Activated CD8-positive, alpha-beta memory T cell treated with anti-CD3 and anti-CD28 coated beads, Interleukin-2, amount 50 U/mL, for 1 hour (primary cell): Measurements from ENCODE around the gene SLC26A4.
"Not testable (repeated sequence)": the region's sequence is repeated elsewhere in the genome, so short reads cannot be mapped to it uniquely, and the experiment has no call there.

Experiments
- DNase-seq: peaks from one replicate; pipeline ENCODE4 v3.0.0-alpha.2; 2020; ENCODE audit errors: extremely low read depth

SLC26A4 gene

DNA sequence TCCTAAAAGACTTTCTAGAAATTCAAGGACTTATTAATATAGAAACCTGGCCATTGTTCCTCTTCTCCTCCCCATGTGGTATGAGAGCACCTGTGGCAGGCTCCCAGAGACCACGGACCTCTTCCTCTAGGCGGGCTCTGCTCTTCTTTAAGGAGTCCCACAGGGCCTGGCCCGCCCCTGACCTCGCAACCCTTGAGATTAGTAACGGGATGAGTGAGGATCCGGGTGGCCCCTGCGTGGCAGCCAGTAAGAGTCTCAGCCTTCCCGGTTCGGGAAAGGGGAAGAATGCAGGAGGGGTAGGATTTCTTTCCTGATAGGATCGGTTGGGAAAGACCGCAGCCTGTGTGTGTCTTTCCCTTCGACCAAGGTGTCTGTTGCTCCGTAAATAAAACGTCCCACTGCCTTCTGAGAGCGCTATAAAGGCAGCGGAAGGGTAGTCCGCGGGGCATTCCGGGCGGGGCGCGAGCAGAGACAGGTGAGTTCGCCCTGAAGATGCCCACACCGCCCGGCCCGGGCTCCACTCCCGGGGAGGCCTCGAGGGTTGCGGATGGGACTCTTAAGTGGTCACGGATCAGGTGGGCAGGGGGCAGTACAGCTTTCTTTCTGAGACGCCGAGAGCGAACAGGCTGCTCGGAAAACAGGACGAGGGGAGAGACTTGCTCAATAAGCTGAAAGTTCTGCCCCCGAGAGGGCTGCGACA is at the start of gene SLC26A4:
SLC26A4 (plus strand) TSS at position 448 of the 700 bp plus-strand sequence. CDS start 814 bp downstream, outside the sequence.
- no peak for DNase-seq

DNA sequence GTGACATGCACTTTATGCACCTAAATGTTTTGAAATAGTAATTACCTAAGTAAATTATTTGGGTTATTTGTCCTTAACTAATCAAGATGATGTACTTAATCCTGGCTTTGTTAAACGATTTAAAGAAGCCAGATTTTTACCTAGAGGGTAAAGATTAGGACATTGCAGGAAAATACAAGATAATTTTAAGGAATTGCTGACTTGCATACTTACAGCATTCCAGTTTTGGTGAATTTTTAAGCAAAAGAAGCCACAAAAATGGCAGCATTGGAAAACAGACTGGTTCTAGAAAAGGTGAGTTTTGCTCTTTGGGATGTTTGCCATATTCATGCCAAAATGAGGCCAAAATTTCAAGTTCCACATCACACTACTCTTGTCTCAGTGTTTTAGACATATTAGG is 47.2 kb upstream of the SLC26A4 start:
- no peak for DNase-seq

DNA sequence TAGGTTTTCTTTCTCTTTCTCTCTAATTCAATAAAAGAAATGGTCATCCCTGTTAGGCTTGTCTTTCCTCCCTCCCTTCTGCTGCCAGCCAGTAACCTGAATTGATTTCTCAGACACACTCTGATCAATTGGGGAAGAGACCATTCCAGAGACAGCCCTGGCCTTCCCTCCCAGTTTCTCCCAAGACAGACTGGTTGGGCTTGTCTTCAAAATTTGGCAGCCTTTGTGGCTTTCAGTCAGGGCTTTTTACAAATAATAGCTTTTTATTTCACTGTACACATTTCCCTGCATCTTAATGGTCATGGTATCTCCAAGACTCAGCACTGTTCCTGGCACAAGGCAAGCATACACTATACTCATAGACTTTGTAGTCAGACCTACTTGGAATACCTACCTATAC is 46.7 kb upstream of the SLC26A4 start:
- no peak for DNase-seq

DNA sequence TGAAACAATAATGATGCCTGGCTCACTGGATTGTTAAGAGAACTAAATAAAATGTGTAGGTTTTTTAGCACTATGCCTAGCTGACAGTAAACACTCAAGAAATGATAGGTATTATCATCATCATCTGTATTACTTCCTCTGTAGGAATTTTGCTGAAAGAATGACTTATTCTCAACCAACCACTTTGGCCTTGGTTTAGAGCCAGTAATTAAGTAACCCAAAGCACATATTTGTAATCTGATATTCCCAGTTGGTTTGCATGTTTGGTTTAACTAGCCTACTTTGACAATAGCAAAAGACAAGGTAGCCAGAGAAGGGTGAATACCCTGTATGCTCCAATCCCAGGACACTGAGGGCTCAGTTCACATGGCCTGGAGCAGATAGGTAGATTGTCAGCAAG is 46.2 kb upstream of the SLC26A4 start:
- no peak for DNase-seq

DNA sequence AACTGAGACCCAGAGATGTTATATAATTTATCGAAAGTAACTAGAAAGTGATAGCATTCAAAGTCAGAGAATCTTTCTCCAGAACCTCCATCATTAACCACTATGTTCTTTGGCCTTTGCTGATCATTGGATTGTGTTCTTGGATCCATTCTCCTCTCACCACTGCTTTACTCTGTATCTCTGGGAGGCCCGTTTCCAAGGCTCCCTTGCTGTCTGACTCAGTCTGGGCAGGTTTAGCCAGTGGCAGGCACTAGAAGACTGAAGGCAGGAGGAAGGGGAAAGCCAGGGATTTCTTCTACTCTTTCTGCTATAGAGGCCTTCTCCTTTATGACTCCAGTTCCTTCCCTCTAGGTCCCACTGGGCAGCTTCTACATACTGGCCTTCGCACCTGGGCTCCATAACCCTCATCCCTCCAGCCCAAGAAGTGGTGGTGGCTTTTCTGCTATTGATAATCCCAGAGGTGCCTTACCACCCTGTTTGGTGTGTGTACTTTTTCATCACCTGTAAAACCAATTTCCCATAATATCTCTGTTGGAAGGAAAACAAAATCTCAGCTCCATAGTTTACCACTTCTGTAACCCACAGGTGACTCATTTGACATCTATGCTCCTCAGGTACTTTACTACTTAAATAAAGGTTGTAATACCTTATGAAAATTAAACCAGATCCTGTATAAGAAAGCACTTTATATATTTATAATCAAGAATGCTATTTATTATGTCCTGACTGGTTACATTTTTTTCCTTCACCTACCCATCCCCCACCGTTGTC is 44.5 kb upstream of the SLC26A4 start:
- no peak for DNase-seq

DNA sequence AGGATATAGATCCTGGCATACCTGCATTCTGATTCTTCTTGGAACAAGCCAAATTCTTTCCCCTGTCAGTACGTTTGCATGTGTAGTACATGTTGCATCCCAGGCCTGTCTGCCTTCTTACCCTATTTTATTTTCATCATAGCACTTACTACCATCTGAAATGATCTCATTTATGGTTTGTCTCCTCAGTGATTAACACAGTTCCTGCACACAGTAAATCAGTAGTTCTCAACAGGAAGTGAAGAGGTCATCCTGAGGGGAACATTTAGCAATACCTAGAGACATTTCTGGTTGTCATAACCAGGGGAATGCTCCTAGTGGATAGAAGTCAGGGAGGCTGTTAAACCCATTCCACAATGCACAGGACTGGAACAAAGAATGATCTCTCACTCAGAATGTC is 38.2 kb upstream of the SLC26A4 start:
- no peak for DNase-seq

DNA sequence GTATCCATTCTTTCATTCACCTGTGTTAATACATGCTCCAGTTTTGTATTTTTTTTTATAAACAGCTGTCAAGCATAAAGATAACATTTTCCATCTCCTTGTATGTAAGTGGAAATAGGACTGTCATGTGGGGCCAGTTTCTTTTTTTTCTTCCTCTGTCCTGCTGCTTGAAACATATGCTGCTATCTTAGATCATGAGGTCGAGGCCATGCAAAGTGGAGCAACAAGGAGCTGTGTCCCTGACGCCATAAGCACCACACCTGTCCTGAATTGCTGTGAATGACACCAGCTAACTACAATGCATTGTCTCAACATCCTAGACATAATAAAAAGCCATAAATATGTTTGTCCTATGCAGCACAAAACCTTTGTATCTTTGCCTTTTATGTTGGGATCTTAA is 37.7 kb upstream of the SLC26A4 start:
- no peak for DNase-seq

DNA sequence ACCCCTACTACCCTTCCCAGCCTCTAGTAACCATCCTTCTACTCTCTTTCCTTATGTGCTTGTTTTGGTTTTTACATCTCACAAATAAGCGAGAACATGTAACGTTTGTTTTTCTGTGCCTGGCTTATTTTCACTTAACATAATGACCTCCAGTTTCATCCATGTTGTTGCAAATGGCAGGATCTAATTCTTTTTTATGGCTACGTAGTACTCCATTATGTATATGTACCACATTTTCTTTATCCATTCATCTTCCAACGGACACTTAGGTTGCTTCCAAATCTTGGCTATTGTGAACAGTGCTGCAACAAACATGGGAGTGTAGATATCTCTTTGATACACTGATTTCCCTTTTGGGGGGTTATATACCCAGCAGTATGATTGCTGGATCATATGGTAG is 33.6 kb upstream of the SLC26A4 start:
- DNase-seq = no peak

DNA sequence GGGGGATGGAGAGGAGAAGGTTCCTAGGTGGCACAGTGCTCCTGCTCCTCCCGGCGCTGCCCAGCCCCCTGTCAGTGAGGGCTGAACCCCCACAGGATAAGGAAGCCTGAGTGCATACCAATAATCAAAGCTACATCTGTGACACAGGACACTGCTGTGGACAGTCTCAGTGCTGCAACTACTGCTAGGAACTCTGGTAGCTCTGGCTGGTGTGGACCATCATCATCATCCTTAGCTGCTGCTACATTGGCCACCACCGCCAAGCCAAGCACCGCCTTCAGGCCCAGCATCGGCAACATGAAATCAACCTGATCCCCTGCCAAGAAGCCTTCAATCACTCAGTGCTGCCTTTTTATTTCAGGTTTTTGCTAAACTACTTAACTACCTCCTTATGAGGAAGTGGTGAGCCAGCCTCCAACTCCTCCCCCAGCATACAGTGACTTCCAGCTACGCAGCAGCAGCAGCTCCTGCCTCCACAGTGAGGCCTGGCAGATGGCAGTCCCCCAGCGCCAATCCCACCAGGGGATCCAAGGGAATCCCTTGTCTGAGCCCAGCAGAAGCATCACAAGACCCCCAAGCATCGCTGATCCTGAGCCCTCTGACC is 32.1 kb upstream of the SLC26A4 start:
- no peak for DNase-seq

DNA sequence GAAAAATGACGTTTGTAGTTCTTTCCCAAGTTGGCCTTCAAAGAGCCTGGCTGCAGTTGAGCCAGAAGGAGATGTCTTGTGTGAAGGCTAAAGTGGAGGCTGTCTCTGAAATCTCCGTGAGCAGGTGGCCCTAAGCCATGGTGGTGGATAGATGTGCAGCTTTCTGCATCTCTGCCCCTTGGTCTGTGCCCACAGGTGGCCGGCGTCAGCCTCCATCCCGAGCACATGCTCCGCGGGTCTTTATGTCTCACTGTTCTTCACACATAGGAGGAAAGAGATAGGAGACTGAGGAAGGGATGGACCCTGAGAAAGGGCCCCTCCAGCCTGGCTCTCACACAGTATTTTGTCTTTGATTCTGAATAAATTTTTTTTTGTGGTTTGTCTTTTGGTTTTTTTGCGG is 30.3 kb upstream of the SLC26A4 start:
- no peak for DNase-seq

DNA sequence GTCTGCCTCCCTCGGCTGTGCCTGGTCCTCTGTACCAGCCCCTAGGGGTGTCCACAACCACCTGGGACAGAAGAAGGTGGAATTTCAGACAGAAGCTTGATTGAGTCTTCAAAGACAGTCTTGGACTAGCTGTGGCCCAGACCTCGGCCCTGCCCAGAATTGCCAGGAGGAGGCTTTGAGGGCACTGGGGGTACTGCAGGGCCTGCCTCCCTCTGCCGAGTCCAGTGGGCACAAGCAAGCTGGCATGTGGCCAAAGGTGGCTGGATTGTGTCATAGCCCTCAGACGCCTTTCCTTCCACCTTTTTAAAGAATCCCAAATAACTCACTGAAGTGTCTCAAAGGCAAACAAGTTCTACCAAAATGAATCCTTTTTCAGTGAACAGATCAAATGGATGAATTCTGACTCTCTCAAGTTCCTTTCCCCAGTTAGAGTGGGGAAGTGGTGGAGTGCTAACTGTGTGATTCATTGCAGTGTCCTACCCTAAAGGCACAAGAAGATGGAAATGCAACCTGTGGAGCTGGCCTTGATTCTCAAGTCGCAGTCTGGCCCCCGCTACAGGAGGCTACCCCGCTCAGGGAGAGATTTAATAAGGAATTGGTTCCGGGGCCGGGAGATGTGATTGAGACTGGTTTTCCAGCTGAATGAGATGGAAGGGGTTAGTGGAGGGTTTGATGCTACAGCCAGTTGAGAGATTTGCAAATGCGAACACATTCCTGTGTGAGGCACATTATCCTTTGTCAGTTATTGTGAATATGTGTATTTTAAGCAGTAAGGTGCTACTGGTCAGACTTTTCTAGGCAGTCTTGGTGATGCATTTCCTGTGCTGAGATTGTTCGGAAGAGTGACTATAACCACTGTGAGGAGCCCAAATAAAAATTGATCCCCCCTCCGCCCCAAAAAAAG is 28.8 kb upstream of the SLC26A4 start:
- no peak for DNase-seq

DNA sequence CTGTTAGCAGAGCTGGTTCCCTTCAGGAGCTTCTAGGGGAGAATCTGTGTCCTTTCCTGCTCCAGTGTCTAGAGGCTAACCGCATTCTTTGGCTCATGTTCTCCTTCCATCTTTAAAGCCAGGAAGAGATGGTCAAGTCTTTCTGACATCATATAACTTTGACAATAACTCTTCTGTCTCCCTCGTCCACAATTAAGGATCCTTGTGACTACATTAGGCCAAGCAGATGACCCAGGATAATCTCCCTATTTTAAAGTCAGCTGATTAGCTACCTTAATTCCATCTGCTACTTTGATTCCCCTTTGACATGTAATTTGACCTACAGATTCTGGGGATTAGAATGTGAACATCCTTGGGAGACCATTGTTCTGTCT is 28.1 kb upstream of the SLC26A4 start:
- no peak for DNase-seq

DNA sequence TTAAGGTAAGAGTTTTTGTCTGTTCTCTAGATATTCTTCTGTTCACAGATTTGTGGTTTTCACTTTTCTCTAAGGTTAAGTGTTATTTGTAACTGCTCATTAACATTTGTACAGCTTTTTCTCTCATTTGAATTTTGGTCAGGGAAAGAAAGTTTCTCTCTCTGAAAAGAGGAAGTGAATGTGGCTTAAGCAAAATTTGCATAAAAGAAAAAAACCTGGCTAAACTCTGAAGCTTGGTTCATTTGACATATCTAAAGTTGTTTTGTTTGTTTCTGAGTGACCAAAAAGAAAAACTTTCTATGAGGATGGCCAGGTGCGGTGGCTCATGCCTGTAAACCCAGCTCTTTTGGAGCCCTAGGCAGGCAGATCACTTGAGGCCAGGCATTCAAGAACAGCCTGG is 22.0 kb upstream of the SLC26A4 start:
- DNase-seq = no peak

DNA sequence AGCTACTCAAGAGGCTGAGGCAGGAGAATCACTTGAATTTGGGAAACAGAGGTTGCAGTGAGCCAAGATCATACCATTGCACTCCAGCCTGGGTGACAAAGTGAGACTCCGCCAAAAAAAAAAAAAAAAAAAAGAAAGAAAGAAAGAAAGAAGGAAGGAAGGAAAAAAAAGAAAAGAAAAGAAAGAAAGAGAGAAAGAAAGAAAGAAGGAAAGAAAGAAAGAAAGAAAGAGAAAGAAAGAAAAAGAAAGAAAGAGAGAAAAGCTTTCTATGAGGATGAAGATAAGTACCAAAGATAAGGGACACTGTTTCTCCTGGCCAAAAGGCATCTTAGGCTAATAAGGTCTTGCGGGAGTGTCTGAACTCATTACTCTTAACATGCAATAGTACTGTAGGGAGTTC is 21.6 kb upstream of the SLC26A4 start:
- DNase-seq = not testable (repeated sequence)

DNA sequence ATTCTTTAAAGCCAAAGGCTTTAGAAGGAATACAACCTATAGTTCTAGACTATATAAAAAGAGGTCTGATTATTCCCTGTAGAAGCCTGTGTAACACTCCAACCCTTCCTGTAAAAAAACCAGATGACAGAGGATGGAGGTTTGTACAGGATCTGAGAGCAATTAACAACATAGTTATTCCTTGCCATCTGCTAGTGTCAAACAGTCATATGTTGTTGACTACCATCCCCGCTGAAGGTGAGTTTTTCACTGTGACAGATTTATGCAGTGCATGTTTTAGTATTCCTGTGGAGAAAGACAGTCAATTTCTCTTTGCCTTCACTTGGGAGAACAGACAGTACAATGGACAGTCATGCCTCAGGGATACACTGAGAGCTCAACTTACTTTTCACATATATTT is 19.0 kb upstream of the SLC26A4 start:
- no peak for DNase-seq

DNA sequence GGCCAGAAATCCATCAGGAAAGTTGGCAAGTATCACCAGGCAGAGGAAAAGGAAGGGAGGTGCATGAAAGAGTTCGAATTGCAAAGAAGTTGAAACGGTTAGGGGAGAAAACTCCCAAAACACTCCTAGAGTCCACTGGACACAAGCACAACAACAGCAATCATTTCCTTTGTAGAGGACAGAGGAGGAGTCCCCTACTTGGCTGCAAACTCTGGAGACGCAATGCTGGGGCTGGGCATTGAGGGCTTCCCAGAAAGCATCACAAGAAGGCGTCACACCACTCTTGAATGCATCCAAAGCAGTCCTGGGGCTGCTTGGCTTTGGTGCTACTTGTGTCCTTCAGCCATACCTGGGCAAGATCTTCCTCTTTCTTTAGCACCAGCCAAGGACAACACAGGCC is 18.1 kb upstream of the SLC26A4 start:
- no peak for DNase-seq

DNA sequence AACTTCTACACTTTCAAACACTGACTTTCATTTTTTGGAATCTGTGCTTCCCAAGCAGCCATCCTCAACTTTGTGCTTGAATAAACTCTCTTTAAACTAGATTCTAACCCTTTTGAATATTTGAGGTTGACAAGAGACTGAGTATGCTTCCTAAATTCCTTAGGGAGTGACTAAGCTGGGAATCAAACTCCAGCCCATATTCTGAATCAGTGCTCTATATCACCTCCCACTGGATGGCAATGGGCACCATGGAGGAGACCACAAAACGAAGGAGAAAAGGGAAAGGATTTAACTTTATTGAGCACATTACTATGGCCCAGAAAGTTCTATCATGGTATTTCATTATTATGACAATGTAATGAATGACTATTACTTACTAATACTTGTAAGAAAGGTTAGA is 17.2 kb upstream of the SLC26A4 start:
- no peak for DNase-seq

DNA sequence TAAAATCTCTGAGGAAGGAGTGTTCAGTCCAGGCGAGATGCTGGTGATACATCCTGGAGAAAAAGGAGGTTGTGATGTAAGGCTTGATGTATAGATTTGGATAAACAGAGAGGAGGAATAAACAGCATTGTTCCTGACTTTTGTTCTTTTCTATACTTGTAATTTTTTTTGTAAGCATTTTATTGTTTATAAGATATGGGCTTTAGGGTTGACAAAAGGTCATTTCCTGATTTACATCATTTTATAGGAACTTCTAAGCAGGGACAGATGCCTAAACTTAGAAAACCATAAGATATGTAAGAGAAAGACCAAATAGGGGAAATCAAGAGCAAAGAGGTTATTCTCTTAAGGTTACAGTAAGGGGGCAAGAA is 16.7 kb upstream of the SLC26A4 start:
- no peak for DNase-seq

DNA sequence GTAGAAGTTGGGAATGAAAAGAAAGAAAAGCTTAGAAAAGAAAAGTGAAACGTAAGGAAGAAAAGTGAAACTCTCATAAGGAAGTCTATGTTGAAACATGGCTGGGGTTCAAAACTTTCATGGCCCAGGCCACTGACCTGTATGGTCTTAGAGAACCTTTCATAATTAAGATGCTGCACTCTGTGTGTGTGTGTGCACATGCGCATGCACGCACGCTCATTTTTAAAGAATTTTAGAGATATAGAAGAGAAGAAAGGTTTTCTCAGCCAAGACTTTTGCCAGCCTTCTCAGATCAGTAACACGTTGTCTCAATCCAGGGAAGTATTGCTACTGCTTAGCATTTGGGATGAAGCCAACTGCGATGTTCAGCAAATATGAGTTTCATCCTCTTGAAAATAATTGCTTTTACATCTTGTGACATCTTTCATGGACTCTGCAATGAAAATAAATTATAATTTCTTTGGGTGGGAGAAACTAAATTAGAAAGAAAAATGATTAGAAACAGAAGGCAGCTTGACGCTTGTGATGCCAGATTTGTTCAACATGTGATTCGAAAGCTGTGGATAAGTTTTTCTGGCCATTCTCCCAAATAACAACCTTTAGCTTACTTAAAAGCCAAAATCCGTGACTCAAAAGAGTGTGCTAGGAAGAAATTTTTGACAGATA is 16.2 kb upstream of the SLC26A4 start:
- no peak for DNase-seq

DNA sequence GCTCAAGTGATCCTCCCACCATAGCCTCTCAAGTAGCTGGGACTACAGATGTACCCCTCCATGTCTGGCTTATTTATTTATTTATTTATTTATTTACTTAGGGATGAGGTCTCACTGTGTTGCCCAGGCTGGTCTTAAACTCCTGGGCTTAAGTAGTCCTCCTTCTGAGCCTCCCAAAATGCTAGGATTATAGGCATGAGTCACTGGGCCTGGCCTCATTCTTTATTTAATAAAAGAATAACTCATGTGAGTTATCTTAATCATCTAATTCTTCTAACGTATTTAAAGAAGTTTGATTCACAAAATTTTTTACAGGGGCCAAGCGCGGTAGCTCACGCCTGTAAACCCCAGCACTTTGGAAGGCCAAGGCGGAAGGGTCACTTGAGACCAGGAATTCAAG is 8.0 kb upstream of the SLC26A4 start:
- no peak for DNase-seq

DNA sequence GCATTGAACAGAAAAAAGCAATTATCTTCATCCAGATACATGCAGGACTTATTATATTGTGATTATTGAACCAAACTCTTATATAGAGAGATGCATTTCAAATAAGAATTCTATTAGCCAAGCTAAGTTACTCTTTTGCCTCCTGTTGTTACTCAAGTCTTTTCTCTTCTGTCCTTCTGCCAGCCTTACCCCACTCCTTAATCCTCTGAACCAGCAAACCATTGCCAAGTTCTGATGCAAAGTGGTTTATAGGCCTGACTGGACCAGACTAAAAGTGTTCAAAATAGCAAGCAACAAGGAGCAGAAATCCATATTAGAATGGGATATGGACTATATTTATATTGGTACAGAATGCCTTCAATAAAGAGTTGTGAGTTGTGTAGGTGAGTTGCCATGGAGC is 2.2 kb upstream of the SLC26A4 start:
- no peak for DNase-seq

DNA sequence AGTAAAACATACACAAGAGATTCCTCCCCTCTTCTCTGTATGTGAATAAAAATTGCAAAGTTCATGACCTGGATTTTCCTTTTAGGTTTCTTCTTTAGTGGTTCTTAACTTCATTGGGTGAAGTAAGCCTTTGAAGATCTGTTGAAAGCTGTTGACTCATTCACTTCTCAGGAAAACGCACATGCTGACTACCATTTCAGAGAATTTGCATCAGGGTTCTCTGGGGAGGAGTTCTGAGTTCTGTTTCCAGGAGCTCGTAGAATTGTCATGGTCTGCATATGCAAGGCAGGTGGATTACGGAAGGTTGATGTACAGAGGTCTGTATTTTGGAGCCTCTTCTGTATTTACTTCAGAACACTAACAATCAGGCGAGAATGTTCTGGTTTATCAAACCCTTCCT is 962 bp upstream of the SLC26A4 start:
- DNase-seq = no peak
